DND-41 (cell line): ENCODE results near the gene CBR4.

Experiments
- ATAC-seq: fragments of 200-7000 bp; cut with Tn5 transposase; 3 replicates; pipeline ENCODE4 v1.9.1; 2021; ENCODE audit warnings: low read depth; ENCODE audit not compliant: insufficient read depth
- DNase-seq: peaks from one replicate; pipeline ENCODE4 v3.0.0-alpha.2; 2020
- H2AFZ ChIP-seq: 2 replicates; pipeline ENCODE4 v1.6.0; 2012; ENCODE audit warnings: low read depth, low read length
- H3K27ac ChIP-seq: 2 replicates; pipeline ENCODE4 v1.5.1; 2012; ENCODE audit warnings: low read length, inconsistent platforms
- H3K27me3 ChIP-seq: fragments of 200-600 bp; sonication (generic); 2 replicates; pipeline ENCODE4 v1.6.0; 2012; ENCODE audit warnings: low read length, mild to moderate bottlenecking, inconsistent platforms; ENCODE audit not compliant: insufficient read depth, poor library complexity
- H3K36me3 ChIP-seq: 2 replicates; pipeline ENCODE4 v1.5.1; 2012; ENCODE audit warnings: low read length, inconsistent platforms; ENCODE audit not compliant: insufficient read depth
- H3K4me1 ChIP-seq: 2 replicates; pipeline ENCODE4 v1.5.1; 2012; ENCODE audit warnings: mild to moderate bottlenecking, low read length; ENCODE audit not compliant: insufficient read depth
- H3K4me2 ChIP-seq: 2 replicates; pipeline ENCODE4 v1.6.0; 2012; ENCODE audit warnings: mild to moderate bottlenecking, moderate library complexity, low read length, inconsistent platforms; ENCODE audit not compliant: insufficient read depth
- H3K4me3 ChIP-seq, 2 experiments: fragments of 200-600 bp in 1 of 2; shearing (Covaris generic) in 1 of 2; 2 replicates each; pipeline ENCODE4 v1.5.1; 2012 to 2016; ENCODE audit warnings: inconsistent platforms in 2 of 2, low read length in 2 of 2, mild to moderate bottlenecking in 2 of 2, low read depth in 1 of 2, moderate library complexity in 1 of 2
- H3K79me2 ChIP-seq: 2 replicates; pipeline ENCODE4 v1.6.0; 2012; ENCODE audit warnings: low read length, inconsistent platforms; ENCODE audit not compliant: insufficient read depth
- H3K9ac ChIP-seq: 2 replicates; pipeline ENCODE4 v1.6.0; 2012; ENCODE audit warnings: low read depth, mild to moderate bottlenecking, inconsistent platforms, low read length, moderate library complexity
- H3K9me3 ChIP-seq: 2 replicates; pipeline ENCODE4 v1.5.1; 2012; ENCODE audit warnings: low read length, moderate library complexity, mild to moderate bottlenecking, inconsistent platforms; ENCODE audit not compliant: insufficient read depth, severe bottlenecking
- H4K20me1 ChIP-seq: 2 replicates; pipeline ENCODE4 v1.6.0; 2012; ENCODE audit warnings: low read length; ENCODE audit not compliant: insufficient read depth
- EZH2 ChIP-seq: IDR thresholded peaks from 3 replicates; pipeline ENCODE4 v1.6.1; 2012; ENCODE audit warnings: borderline replicate concordance, low read depth, mild to moderate bottlenecking, moderate library complexity, low read length, inconsistent platforms; ENCODE audit not compliant: severe bottlenecking
- TF ChIP-seq, protein P1 (sequence below): IDR thresholded peaks from 2 replicates; pipeline ENCODE4 v1.5.1; 2012; ENCODE audit warnings: borderline replicate concordance, low read length, moderate library complexity, mild to moderate bottlenecking; ENCODE audit not compliant: poor library complexity, severe bottlenecking; ENCODE audit errors: extremely low read depth

The CBR4 gene

DNA sequence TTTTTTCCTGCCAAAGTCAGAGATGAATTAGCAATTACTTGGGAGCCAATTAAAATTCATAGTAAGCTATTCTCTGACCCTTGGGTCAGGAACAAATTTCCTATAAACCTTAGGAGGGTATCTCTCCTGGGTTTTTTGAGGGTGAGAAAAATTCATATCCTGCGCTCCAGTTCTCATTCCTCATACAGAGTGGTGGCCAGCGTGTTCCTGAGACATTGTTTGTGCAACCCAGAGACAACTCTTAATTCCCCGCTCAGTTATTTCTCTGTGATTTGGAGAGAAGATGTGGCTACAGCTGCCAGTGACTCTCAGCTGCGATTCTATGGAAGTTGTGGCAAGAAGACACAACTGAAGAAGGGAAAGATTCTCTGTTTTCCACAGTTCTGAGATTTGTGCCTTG is 37.9 kb upstream of the CBR4 start:
- TF ChIP-seq EZH2, result no peak
- TF ChIP-seq, protein P1, sequence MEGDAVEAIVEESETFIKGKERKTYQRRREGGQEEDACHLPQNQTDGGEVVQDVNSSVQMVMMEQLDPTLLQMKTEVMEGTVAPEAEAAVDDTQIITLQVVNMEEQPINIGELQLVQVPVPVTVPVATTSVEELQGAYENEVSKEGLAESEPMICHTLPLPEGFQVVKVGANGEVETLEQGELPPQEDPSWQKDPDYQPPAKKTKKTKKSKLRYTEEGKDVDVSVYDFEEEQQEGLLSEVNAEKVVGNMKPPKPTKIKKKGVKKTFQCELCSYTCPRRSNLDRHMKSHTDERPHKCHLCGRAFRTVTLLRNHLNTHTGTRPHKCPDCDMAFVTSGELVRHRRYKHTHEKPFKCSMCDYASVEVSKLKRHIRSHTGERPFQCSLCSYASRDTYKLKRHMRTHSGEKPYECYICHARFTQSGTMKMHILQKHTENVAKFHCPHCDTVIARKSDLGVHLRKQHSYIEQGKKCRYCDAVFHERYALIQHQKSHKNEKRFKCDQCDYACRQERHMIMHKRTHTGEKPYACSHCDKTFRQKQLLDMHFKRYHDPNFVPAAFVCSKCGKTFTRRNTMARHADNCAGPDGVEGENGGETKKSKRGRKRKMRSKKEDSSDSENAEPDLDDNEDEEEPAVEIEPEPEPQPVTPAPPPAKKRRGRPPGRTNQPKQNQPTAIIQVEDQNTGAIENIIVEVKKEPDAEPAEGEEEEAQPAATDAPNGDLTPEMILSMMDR, result no peak
- no peak overlapping the region for H3K4me3 ChIP-seq
- H3K9me3 ChIP-seq, result no peaks in the 10 kb centered on the region
- H3K27ac ChIP-seq, result no peak overlapping the region
- no peaks in the 10 kb centered on the region for H4K20me1 ChIP-seq
- no peaks in the 10 kb centered on the region for H3K4me1 ChIP-seq
- ATAC-seq, result no peak
- no peak for DNase-seq
- no peak overlapping the region for H3K4me2 ChIP-seq
- no peak overlapping the region for H2AFZ ChIP-seq
- no peaks in the 10 kb centered on the region for H3K36me3 ChIP-seq
- no peaks in the 10 kb centered on the region for H3K27me3 ChIP-seq
- H3K79me2 ChIP-seq, result no peaks in the 10 kb centered on the region
- no peak overlapping the region for H3K9ac ChIP-seq

DNA sequence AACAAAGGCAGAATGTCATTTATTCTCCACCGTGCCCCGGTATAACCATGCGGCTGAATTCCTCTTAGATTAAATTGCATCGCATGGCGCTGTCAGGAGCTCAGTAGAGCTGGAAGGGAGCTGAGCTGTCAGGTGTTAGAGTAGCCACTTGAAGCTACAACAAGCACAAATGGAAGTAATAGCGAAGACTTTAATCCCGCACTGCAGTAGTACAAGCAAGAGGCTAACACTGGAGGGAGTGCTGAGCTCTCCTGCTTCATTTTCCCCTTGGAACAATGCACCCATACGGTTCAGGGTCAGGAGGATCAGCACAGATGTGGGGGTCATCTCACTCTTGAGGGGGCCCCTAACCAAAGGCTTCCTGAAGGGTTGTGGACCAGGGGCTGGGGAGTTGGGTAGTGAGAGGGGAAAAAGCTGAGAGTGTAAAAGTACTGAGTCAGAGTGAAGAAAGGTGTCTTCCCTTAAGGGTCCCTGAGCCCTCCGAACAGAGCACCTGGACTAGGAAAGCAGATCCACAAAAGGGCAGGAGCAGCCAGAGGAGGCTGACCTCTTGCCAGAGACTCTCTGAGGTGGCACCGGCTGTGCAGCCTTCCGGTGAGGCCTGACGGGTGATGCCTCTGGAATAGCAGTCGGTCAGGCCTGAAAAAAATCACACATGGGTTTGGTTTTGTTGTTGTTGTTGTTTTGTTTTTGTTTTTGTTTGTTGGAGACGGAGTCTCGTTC is 36.0 kb upstream of the CBR4 start:
- Histone ChIP-seq H3K27ac (no peak overlapping the region), H3K27me3 (no peaks in the 10 kb centered on the region), H3K9me3 (no peaks in the 10 kb centered on the region), H3K4me3 (no peak overlapping the region), H3K4me2 (no peak overlapping the region), H4K20me1 (no peaks in the 10 kb centered on the region), H3K9ac (no peak overlapping the region), H3K36me3 (no peaks in the 10 kb centered on the region), H3K4me1 (no peaks in the 10 kb centered on the region), H2AFZ (no peak overlapping the region), H3K79me2 (no peaks in the 10 kb centered on the region)
- ATAC-seq, result no peak
- DNase-seq, result no peak
- TF ChIP-seq, protein P1, result no peak
- no peak for TF ChIP-seq EZH2

DNA sequence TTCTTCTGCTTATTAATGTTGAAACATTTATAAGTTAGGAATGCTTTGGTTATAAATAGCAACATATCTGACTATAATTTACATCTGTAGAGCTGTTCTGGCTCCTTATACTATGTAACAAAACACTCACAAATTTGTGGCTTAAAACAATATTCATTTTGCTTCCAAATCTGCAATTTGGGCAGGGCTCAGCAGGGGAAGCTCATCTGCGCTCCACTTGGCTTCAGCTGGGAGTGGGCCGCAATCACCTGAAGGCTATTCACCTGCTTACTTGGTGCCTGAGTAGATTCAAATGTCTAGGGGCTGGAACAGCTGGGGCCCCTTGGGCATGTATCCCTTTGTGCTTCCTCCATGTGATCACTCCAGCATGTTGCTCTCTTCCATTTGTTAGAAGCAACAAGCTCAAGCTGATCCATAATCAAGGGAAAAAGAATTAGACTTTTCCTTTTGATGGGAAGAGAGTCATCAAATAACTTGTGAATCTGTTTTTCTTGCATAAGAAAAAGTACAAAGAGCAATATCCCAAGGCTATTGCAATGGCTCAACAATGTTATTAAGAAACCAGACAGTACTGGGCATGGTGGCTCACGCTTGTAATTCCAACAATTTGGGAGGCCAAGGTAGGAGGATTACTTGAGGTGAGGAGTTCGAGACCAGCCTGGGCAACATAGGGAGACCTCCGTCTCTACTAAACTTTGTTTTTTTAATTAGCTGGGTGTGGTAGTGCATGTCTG is 34.8 kb upstream of the CBR4 start:
- H2AFZ ChIP-seq, result no peak overlapping the region
- no peak overlapping the region for H3K27ac ChIP-seq
- no peaks in the 10 kb centered on the region for H3K36me3 ChIP-seq
- H3K4me1 ChIP-seq, result no peaks in the 10 kb centered on the region
- no peak overlapping the region for H3K9ac ChIP-seq
- ATAC-seq (no peak), DNase-seq (no peak)
- TF ChIP-seq, protein P1, result no peak
- no peak for TF ChIP-seq EZH2
- H3K4me3 ChIP-seq, result no peak overlapping the region
- H4K20me1 ChIP-seq, result no peaks in the 10 kb centered on the region
- no peak overlapping the region for H3K4me2 ChIP-seq
- no peaks in the 10 kb centered on the region for H3K9me3 ChIP-seq
- H3K79me2 ChIP-seq, result no peaks in the 10 kb centered on the region
- no peaks in the 10 kb centered on the region for H3K27me3 ChIP-seq
